IMR-90 (cell line): Measurements from ENCODE around the gene ZNF253.

ENCODE experiments used
- CEBPB ChIP-seq: IDR thresholded peaks from 2 replicates; pipeline ENCODE4 v1.6.1; 2012; ENCODE audit warnings: low read depth, low read length, improper control_type of control experiment
- POLR2A ChIP-seq: IDR thresholded peaks from 2 replicates; pipeline ENCODE4 v1.6.1; 2012; ENCODE audit warnings: mild to moderate bottlenecking, low read depth, low read length
- RAD21 ChIP-seq: IDR thresholded peaks from 2 replicates; pipeline ENCODE4 v1.6.1; 2012; ENCODE audit warnings: low read length, improper control_type of control experiment
- TF ChIP-seq, protein P1 (sequence below): conservative IDR thresholded peaks from 2 replicates; pipeline ENCODE4 v1.5.1; 2012; ENCODE audit warnings: mild to moderate bottlenecking, low read depth, low read length, improper control_type of control experiment
- TF ChIP-seq, protein P2 (sequence below): fragments of 150-350 bp; IDR thresholded peaks from 2 replicates; pipeline ENCODE4 v1.6.1; 2017; ENCODE audit warnings: mild to moderate bottlenecking, antibody characterized with exemption, low read length, low read depth
- TF ChIP-seq, protein P3 (sequence below): fragments of 150-350 bp; IDR thresholded peaks from 2 replicates; pipeline ENCODE4 v1.6.1; 2016; ENCODE audit warnings: low read depth, mild to moderate bottlenecking, low read length, moderate library complexity, borderline replicate concordance

DNA sequence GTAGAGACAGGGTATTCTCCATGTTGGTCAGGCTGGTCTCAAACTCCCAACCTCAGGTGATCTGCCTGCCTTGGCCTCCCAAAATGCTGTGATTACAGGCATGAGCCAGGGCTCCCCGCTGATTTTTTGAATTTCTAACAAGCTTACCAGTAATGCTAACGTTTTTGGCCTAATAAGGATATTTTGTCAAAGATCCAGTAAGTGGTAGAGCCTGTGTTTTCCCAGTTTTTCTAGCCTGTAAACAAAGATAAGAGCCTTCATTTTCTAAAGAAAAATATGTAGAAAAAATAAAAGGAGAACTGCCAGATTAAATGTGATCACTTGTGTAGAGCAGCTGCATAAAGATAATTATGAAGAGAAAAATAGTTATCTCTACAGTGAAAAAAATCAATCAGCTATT is 72.8 kb downstream of the ZNF253 start:
- TF ChIP-seq, protein P1, sequence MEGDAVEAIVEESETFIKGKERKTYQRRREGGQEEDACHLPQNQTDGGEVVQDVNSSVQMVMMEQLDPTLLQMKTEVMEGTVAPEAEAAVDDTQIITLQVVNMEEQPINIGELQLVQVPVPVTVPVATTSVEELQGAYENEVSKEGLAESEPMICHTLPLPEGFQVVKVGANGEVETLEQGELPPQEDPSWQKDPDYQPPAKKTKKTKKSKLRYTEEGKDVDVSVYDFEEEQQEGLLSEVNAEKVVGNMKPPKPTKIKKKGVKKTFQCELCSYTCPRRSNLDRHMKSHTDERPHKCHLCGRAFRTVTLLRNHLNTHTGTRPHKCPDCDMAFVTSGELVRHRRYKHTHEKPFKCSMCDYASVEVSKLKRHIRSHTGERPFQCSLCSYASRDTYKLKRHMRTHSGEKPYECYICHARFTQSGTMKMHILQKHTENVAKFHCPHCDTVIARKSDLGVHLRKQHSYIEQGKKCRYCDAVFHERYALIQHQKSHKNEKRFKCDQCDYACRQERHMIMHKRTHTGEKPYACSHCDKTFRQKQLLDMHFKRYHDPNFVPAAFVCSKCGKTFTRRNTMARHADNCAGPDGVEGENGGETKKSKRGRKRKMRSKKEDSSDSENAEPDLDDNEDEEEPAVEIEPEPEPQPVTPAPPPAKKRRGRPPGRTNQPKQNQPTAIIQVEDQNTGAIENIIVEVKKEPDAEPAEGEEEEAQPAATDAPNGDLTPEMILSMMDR = no peak
- no peak for TF ChIP-seq RAD21
- TF ChIP-seq, protein P2, sequence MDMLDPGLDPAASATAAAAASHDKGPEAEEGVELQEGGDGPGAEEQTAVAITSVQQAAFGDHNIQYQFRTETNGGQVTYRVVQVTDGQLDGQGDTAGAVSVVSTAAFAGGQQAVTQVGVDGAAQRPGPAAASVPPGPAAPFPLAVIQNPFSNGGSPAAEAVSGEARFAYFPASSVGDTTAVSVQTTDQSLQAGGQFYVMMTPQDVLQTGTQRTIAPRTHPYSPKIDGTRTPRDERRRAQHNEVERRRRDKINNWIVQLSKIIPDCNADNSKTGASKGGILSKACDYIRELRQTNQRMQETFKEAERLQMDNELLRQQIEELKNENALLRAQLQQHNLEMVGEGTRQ = no peak
- no peak for TF ChIP-seq CEBPB
- TF ChIP-seq POLR2A = no peak
- TF ChIP-seq, protein P3, sequence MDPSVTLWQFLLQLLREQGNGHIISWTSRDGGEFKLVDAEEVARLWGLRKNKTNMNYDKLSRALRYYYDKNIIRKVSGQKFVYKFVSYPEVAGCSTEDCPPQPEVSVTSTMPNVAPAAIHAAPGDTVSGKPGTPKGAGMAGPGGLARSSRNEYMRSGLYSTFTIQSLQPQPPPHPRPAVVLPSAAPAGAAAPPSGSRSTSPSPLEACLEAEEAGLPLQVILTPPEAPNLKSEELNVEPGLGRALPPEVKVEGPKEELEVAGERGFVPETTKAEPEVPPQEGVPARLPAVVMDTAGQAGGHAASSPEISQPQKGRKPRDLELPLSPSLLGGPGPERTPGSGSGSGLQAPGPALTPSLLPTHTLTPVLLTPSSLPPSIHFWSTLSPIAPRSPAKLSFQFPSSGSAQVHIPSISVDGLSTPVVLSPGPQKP = no peak
